BE2C (cell line): ENCODE results near the gene ZMIZ2.
"Not testable (repeated sequence)": the region's sequence is repeated elsewhere in the genome, so short reads cannot be mapped to it uniquely, and the experiment has no call there.

Experiments used
- DNase-seq: peaks from one replicate; pipeline ENCODE4 v3.0.0-alpha.2; 2020
- H3K27me3 ChIP-seq: fragments of 250-450 bp; sonication (Bioruptor Pico); 2 replicates; pipeline ENCODE4 v1.5.1; 2020; ENCODE audit warnings: mild to moderate bottlenecking
- H3K36me3 ChIP-seq: fragments of 250-450 bp; sonication (Bioruptor Pico); 2 replicates; pipeline ENCODE4 v1.5.1; 2020; ENCODE audit warnings: mild to moderate bottlenecking
- H3K4me1 ChIP-seq: fragments of 250-450 bp; sonication (Bioruptor Pico); 2 replicates; pipeline ENCODE4 v1.5.1; 2020
- H3K4me3 ChIP-seq: 2 replicates; pipeline ENCODE4 v1.5.1; 2011; ENCODE audit warnings: low read depth, low read length
- H3K9me3 ChIP-seq: fragments of 250-450 bp; sonication (Bioruptor Pico); 2 replicates; pipeline ENCODE4 v1.5.1; 2020
- CTCF ChIP-seq: IDR thresholded peaks from 2 replicates; pipeline ENCODE4 v1.5.1; 2012; ENCODE audit warnings: mild to moderate bottlenecking, low read depth, low read length

ZMIZ2 gene

GRCh38 chr7:44784364-44784763 is 35.7 kb downstream of the ZMIZ2 start:
- Histone ChIP-seq H3K4me3 (no peak overlapping the region), H3K27me3 (no peaks in the 10 kb centered on the region), H3K36me3 (no peaks in the 10 kb centered on the region), H3K4me1 (no peaks in the 10 kb centered on the region), H3K9me3 (no peaks in the 10 kb centered on the region)
- TF ChIP-seq CTCF, result no peak
- DNase-seq, result no peak

GRCh38 chr7:44785218-44785617 is 36.6 kb downstream of the ZMIZ2 start:
- not testable (repeated sequence) for H3K9me3 ChIP-seq, H3K4me3 ChIP-seq, H3K36me3 ChIP-seq, H3K4me1 ChIP-seq, H3K27me3 ChIP-seq, DNase-seq

DNA sequence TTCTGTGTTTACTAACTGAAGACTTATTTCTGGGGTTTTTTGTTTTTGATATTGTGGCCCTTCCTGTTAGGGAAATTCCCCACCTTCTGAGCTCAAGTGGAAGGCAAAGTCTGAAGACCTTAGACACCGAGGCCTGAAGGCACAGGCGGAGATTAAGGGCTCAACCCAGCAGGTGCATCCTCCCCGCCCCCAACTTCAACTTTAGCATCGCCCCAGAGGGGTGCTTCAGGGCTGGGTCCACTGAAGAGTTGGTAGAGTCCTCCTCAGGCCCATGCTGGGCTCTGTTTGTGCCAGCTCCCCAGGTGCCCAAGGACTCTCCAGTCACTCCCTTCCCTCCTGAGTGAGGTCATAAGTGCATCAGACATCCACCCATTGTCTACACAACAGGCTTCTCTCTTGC is 38.4 kb downstream of the ZMIZ2 start:
- Histone ChIP-seq H3K4me1 (no peaks in the 10 kb centered on the region), H3K27me3 (no peaks in the 10 kb centered on the region)
- DNase-seq, result no peak

DNA sequence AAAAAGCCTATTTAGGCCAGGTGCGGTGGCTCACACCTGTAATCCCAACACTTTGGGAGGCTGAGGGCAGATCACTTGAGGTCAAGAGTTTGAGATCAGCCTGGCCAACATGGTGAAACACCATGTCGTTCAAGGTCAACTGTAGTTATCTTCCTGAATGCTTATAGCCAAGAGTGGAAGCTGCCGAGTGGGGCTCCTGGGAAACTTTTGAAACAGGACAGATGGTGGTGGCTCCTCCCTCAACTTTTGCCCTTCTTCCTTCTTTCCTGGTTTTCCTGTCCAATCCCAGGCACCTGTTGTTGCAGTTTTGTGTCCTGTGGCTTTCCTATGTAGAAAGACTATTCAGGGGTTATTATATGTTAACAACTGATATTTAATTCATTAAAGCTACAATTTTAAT is 39.1 kb downstream of the ZMIZ2 start:
- Histone ChIP-seq H3K4me1 (no peaks in the 10 kb centered on the region), H3K4me3 (no peak overlapping the region), H3K9me3 (no peaks in the 10 kb centered on the region), H3K36me3 (no peaks in the 10 kb centered on the region), H3K27me3 (no peaks in the 10 kb centered on the region)
- no peak for DNase-seq
- no peak for TF ChIP-seq CTCF

More for the DNA sequence above, 38.4 kb downstream of the ZMIZ2 start:
- TF ChIP-seq CTCF, result no peak
- Histone ChIP-seq H3K36me3 (no peaks in the 10 kb centered on the region), H3K4me3 (no peak overlapping the region), H3K9me3 (no peaks in the 10 kb centered on the region)

- Histone ChIP-seq H3K9me3 (no peaks in the 10 kb centered on the region), H3K36me3 (no peaks in the 10 kb centered on the region), H3K4me3 (no peak overlapping the region), H3K4me1 (no peaks in the 10 kb centered on the region), H3K27me3 (no peaks in the 10 kb centered on the region)
- no peak for TF ChIP-seq CTCF
- DNase-seq, result no peak
Observed at GRCh38 chr7:44789990-44790389, 41.3 kb downstream of the ZMIZ2 start.

- Histone ChIP-seq H3K27me3 (no peaks in the 10 kb centered on the region), H3K4me3 (no peak overlapping the region), H3K4me1 (no peaks in the 10 kb centered on the region), H3K9me3 (no peaks in the 10 kb centered on the region), H3K36me3 (no peaks in the 10 kb centered on the region)
- no peak for TF ChIP-seq CTCF
- no peak for DNase-seq
Observed at GRCh38 chr7:44791278-44792219, 42.9 kb downstream of the ZMIZ2 start.
